NB4 (cell line): ENCODE measurements around the gene RND2.
A peak's percentile ranks its signal among the peaks of the same experiment; 100 is the strongest.

Experiments used
- DNase-seq: peaks from one replicate; pipeline ENCODE4 v3.0.0; 2010; ENCODE audit warnings: low read depth
- H3K4me3 ChIP-seq: one replicate; pipeline ENCODE4 v1.5.1; 2011; ENCODE audit warnings: mild to moderate bottlenecking, low read depth, low read length, moderate library complexity
- MYC ChIP-seq: IDR thresholded peaks from 2 replicates; pipeline ENCODE4 v1.6.1; 2011; ENCODE audit warnings: low read depth, low read length
- POLR2A ChIP-seq: IDR thresholded peaks from 2 replicates; pipeline ENCODE4 v1.6.1; 2011; ENCODE audit warnings: mild to moderate bottlenecking; ENCODE audit not compliant: insufficient read length; ENCODE audit errors: extremely low read depth
- TF ChIP-seq, protein P1 (sequence below): IDR thresholded peaks from one replicate; pipeline ENCODE4 v1.5.1; 2012; ENCODE audit warnings: low read depth, low read length
- TF ChIP-seq, protein P2 (sequence below): IDR thresholded peaks from 2 replicates; pipeline ENCODE4 v1.6.1; 2011; ENCODE audit warnings: low read depth, low read length

RND2 gene

DNA sequence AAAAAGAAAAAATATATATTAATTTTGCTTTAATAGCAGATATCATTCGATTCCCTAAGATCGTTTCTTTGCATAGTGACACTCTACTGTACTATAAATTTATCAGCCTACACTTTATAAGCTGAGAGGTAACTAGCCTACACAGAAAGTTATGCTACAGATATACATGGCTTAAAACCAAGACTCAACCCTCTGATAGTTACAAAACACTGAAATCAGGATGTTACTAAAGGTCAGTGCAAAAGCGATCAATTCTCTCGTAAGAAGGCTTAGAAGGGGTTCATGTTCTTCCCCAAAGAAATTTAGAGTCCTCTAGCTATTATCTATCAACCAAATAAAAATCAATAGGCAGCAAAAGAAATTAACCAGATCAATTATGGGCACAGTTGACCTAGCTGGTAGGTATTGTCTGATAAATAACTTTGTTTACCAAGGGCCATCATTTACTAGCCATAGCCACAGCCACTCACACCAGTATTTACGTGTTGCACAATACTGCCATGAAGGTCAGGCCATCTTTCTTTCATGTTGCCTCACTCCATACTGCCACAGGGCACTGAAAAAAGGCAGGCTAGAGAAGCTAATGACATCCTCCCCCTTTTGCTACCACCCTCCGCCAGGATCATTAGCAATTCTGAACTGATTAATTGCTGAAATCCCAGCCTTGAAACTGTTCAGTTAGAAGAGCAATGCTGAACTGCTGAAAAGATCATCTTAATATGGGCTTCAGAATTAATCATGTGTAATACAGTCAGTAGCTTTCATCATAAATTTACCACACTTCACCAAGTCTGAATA, 43.7 kb downstream of the RND2 start:
- H3K4me3 ChIP-seq = no peak overlapping the region
- TF ChIP-seq, protein P1, sequence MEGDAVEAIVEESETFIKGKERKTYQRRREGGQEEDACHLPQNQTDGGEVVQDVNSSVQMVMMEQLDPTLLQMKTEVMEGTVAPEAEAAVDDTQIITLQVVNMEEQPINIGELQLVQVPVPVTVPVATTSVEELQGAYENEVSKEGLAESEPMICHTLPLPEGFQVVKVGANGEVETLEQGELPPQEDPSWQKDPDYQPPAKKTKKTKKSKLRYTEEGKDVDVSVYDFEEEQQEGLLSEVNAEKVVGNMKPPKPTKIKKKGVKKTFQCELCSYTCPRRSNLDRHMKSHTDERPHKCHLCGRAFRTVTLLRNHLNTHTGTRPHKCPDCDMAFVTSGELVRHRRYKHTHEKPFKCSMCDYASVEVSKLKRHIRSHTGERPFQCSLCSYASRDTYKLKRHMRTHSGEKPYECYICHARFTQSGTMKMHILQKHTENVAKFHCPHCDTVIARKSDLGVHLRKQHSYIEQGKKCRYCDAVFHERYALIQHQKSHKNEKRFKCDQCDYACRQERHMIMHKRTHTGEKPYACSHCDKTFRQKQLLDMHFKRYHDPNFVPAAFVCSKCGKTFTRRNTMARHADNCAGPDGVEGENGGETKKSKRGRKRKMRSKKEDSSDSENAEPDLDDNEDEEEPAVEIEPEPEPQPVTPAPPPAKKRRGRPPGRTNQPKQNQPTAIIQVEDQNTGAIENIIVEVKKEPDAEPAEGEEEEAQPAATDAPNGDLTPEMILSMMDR = no peak
- TF ChIP-seq POLR2A = no peak
- no peak for TF ChIP-seq MYC
- TF ChIP-seq, protein P2, sequence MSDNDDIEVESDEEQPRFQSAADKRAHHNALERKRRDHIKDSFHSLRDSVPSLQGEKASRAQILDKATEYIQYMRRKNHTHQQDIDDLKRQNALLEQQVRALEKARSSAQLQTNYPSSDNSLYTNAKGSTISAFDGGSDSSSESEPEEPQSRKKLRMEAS = no peak
- DNase-seq = peak; percentile 16

DNA sequence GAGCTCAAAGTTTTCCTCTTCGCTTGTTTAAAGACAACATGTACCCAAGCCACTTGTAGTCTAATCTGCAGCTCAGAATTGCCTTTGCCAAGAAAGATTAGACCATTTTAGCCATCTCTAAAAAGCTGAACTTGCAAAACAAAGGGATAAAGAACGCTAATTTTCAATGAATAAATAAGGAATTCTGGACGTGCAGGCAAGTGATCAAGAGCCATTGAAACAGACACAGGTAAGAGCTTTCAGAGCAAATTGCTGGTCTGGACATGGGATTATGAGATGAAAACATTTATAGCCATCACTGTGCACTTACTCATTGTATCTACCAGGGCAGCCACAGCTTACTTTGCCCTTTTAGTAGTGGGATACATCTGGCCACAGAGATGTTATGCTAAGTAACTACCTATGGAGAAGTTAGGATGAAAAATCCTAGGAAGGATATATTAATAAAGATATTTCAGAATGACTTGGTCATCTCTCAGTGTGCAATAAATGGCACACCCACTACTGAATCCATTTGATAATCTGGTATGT, 44.4 kb downstream of the RND2 start:
- no peak for DNase-seq
- H3K4me3 ChIP-seq = no peak overlapping the region
- TF ChIP-seq, protein P1 = no peak
- TF ChIP-seq, protein P2 = no peak
- no peak for TF ChIP-seq MYC
- TF ChIP-seq POLR2A = no peak

DNA sequence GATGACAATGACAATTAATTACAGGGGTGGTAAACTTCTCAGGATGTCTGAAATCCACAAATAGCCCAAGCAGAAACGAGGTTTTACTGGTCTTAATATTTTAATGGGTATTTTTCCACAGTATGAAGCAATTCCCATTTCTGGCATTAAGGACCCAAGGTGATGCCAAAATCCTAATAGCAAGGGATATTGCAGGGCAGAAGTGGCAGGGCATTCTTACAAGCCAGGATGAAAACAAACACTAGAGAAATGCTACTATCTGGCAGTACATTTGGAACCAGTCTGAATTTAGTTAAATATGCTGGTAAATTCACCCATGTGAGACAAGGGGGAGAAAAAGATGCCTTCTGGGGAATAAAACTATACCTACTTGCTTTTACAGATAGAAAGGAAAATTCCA, 45.2 kb downstream of the RND2 start:
- no peak overlapping the region for H3K4me3 ChIP-seq
- TF ChIP-seq, protein P2 = no peak
- no peak for TF ChIP-seq POLR2A
- TF ChIP-seq MYC = no peak
- TF ChIP-seq, protein P1 = no peak

DNA sequence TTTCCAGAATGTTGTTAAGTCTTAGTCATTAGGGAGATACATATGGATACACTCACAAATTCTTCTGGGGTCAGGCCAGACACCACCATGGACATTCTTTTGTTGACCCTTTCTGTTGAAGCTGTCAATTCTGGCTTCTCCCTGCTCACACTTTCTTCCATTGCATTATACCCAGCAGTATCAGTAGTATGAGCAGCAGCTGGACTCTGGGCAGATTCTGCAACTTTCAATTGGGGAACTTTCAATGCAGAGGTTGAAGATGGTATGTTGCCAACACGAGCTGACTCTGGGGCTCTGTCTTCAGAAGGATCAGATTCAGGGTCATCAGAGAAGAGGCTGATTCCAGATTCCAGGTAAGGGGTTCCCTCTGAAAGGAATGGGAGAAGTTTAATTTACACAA, 45.8 kb downstream of the RND2 start:
- H3K4me3 ChIP-seq = no peak overlapping the region
- TF ChIP-seq, protein P2 = no peak
- no peak for TF ChIP-seq MYC
- no peak for TF ChIP-seq POLR2A
- TF ChIP-seq, protein P1 = no peak
- DNase-seq = no peak

More for the DNA sequence above, 45.2 kb downstream of the RND2 start:
- no peak for DNase-seq

DNA sequence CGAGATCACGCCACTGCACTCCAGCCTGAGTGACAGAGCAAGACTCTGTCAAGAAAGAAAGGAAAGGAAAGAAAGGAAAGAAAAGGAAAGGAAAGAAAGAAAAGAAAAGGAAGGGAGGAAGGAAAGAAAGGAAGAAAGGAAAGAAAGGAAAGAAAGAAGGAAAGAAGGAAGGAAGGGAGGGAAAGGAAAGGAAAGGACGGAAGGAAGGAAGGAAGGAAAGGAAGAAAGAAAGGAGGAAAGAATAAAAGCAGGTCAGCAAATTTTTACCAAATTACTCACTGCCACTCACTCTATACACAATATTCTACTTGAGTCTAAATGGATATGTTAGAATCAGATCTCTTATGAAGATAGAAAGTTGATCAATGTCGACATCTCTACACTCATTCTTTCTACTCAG, 49.8 kb downstream of the RND2 start:
- no peak overlapping the region for H3K4me3 ChIP-seq

More for the DNA sequence above, 49.8 kb downstream of the RND2 start:
- no peak for TF ChIP-seq MYC
- TF ChIP-seq, protein P2 = no peak
- no peak for TF ChIP-seq POLR2A
- TF ChIP-seq, protein P1 = no peak
- no peak for DNase-seq
